Hepatocyte (in vitro differentiated cells): ENCODE results near the gene ENPP6.

Experiments
- EZH2 ChIP-seq: fragments of 200-600 bp; sonication (generic); IDR thresholded peaks from 2 replicates; pipeline ENCODE4 v1.6.1; 2016; ENCODE audit warnings: antibody characterized with exemption, mild to moderate bottlenecking, borderline replicate concordance
- TF ChIP-seq, protein P1 (sequence below): fragments of 200-600 bp; sonication (generic); IDR thresholded peaks from 2 replicates; pipeline ENCODE4 v1.5.1; 2016; ENCODE audit warnings: antibody characterized with exemption, mild to moderate bottlenecking; ENCODE audit not compliant: poor library complexity

DNA sequence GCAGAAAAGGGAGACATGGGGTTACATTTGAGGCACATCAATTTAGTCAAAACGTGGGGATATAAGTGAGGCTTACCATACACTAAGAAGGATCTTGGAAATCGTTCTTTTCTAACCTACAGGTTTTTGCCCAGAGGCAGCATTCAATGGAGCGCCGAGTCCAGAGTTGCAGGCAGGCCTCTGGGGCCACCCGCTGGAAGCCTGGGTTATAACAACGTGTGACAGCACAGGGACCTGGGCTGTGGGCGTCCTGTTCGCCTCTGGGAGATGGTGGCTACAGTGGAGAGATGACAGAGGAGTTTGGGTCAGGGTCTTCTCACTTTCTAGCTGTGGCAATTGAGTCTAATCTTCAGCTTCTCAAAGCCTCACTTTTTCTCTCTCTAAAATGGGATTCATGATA lies 53.9 kb downstream of the ENPP6 start:
- TF ChIP-seq, protein P1, sequence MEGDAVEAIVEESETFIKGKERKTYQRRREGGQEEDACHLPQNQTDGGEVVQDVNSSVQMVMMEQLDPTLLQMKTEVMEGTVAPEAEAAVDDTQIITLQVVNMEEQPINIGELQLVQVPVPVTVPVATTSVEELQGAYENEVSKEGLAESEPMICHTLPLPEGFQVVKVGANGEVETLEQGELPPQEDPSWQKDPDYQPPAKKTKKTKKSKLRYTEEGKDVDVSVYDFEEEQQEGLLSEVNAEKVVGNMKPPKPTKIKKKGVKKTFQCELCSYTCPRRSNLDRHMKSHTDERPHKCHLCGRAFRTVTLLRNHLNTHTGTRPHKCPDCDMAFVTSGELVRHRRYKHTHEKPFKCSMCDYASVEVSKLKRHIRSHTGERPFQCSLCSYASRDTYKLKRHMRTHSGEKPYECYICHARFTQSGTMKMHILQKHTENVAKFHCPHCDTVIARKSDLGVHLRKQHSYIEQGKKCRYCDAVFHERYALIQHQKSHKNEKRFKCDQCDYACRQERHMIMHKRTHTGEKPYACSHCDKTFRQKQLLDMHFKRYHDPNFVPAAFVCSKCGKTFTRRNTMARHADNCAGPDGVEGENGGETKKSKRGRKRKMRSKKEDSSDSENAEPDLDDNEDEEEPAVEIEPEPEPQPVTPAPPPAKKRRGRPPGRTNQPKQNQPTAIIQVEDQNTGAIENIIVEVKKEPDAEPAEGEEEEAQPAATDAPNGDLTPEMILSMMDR: peak; percentile 83
- TF ChIP-seq EZH2: no peak
